GM06990 (cell line): Measurements from ENCODE around the gene CDYL.

Source experiments
- DNase-seq: peaks from one replicate; pipeline ENCODE4 v3.0.0-alpha.2; 2011; ENCODE audit not compliant: insufficient read length; ENCODE audit errors: extremely low read depth
- H3K27me3 ChIP-seq: replicated peaks from 2 replicates; pipeline ENCODE4 v1.6.0; 2011; ENCODE audit warnings: low read length; ENCODE audit not compliant: control insufficient read depth, insufficient read depth
- H3K36me3 ChIP-seq: 2 replicates; pipeline ENCODE4 v1.5.1; 2011; ENCODE audit warnings: low read length; ENCODE audit not compliant: control insufficient read depth, insufficient read depth
- H3K4me3 ChIP-seq: replicated peaks from 2 replicates; pipeline ENCODE4 v1.5.1; 2011; ENCODE audit warnings: low read depth, mild to moderate bottlenecking, control low read depth, low read length
- CTCF ChIP-seq: IDR thresholded peaks from 2 replicates; pipeline ENCODE4 v1.5.1; 2011; ENCODE audit warnings: low read length, control low read depth, mild to moderate bottlenecking, inconsistent platforms; ENCODE audit not compliant: insufficient read depth, poor library complexity, severe bottlenecking

Gene CDYL

GRCh38 chr6:4914420-4915159 lies 138.4 kb downstream of the CDYL start:
- H3K4me3 ChIP-seq: no peak overlapping the region
- H3K36me3 ChIP-seq: peaks cover 3% of the 10 kb centered on the region
- H3K27me3 ChIP-seq: no peaks in the 10 kb centered on the region
- no peak for DNase-seq
- TF ChIP-seq CTCF: no peak

- Histone ChIP-seq H3K36me3 (peaks cover 2% of the 10 kb centered on the region; the same call in 1 of the 2 replicates), H3K27me3 (no peaks in the 10 kb centered on the region), H3K4me3 (no peak overlapping the region)
- no peak for DNase-seq
- no peak for TF ChIP-seq CTCF
Measured at GRCh38 chr6:4916954-4917561, 140.9 kb downstream of the CDYL start.

GRCh38 chr6:4920914-4921410 lies 144.8 kb downstream of the CDYL start:
- Histone ChIP-seq H3K36me3 (no peaks in the 10 kb centered on the region), H3K27me3 (no peaks in the 10 kb centered on the region), H3K4me3 (no peak overlapping the region)
- no peak for DNase-seq
- TF ChIP-seq CTCF: no peak

- DNase-seq: no peak
- Histone ChIP-seq H3K4me3 (no peak overlapping the region), H3K27me3 (no peaks in the 10 kb centered on the region), H3K36me3 (no peaks in the 10 kb centered on the region)
- TF ChIP-seq CTCF: no peak
Measured at GRCh38 chr6:4922488-4923037, 146.4 kb downstream of the CDYL start.

GRCh38 chr6:4923081-4923480 lies 146.9 kb downstream of the CDYL start:
- Histone ChIP-seq H3K4me3 (no peak overlapping the region), H3K27me3 (no peaks in the 10 kb centered on the region), H3K36me3 (no peaks in the 10 kb centered on the region)
- DNase-seq: no peak
- no peak for TF ChIP-seq CTCF
